H1 (cell line): ENCODE measurements around the gene SEMA4F. TPM values are rescaled to one million over a fixed set of nuclear protein-coding genes. Genes with fewer than 3 reads are reported as not detected.

Source experiments
- CTCF ChIA-PET: fragments of 300-600 bp; sonication (Branson Sonifier 250); formaldehyde crosslinking; loops from one replicate; lab custom pipeline; 2021; ENCODE audit not compliant: partially characterized antibody; lab: Charles Lee
- POLR2A ChIA-PET: fragments of 300-600 bp; sonication (Branson Sonifier 250); formaldehyde crosslinking; loops from one replicate; lab custom pipeline; 2021; ENCODE audit warnings: inconsistent platforms; ENCODE audit not compliant: partially characterized antibody; lab: Charles Lee
- DNase-seq, 2 experiments: peaks; one replicate each; pipeline versions ENCODE4 v3.0.0 to v3.0.0-alpha.2; 2010 to 2022; ENCODE audit warnings: low spot score in 2 of 2, low read depth in 1 of 2, mixed read lengths in 1 of 2
- FAIRE-seq: peaks from 2 replicates; lab custom pipeline; 2011; peaks lifted over from hg19 to GRCh38; lab: Jason Lieb, UNC
- H2AFZ ChIP-seq: 2 replicates; pipeline ENCODE4 v1.8.1; 2012; ENCODE audit warnings: low read length, inconsistent platforms
- H2AK5ac ChIP-seq: 2 replicates; pipeline ENCODE4 v1.6.1; 2013; ENCODE audit warnings: low read depth, low read length
- H2BK120ac ChIP-seq: replicated peaks from 2 replicates; pipeline ENCODE3; 2013; ENCODE audit warnings: low read depth, low read length, inconsistent platforms
- H2BK12ac ChIP-seq: 2 replicates; pipeline ENCODE4 v1.6.1; 2013; ENCODE audit warnings: low read depth, low read length
- H2BK15ac ChIP-seq: 2 replicates; pipeline ENCODE4 v1.6.1; 2013; ENCODE audit warnings: low read length
- H2BK20ac ChIP-seq: 2 replicates; pipeline ENCODE4 v1.6.1; 2013; ENCODE audit warnings: low read length
- H2BK5ac ChIP-seq: 2 replicates; pipeline ENCODE4 v1.6.1; 2013; ENCODE audit warnings: low read depth, low read length
- H3K14ac ChIP-seq: 2 replicates; pipeline ENCODE4 v1.6.1; 2013; ENCODE audit warnings: inconsistent platforms; ENCODE audit not compliant: insufficient read length
- H3K18ac ChIP-seq: 2 replicates; pipeline ENCODE4 v1.6.1; 2013; ENCODE audit warnings: low read length; ENCODE audit errors: extremely low read depth
- H3K23ac ChIP-seq: 2 replicates; pipeline ENCODE4 v1.6.1; 2013; ENCODE audit warnings: inconsistent platforms; ENCODE audit not compliant: insufficient read length
- H3K23me2 ChIP-seq: 2 replicates; pipeline ENCODE4 v1.6.1; 2013; ENCODE audit warnings: low read depth, low read length
- H3K27ac ChIP-seq: 2 replicates; pipeline ENCODE4 v1.6.1; 2011; ENCODE audit warnings: low read depth, low read length, inconsistent platforms
- H3K27me3 ChIP-seq, 4 experiments: replicated peaks in 1 of 4; 1 replicate in 1 of 4; 2 replicates in 3 of 4; pipeline versions ENCODE4 v1.6.1 to v1.8.1; 2011 to 2013; ENCODE audit warnings: low read length in 3 of 4, mild to moderate bottlenecking in 3 of 4, inconsistent platforms in 2 of 4, mixed read lengths in 2 of 4, moderate library complexity in 1 of 4; ENCODE audit not compliant: control insufficient read depth in 3 of 4, insufficient read depth in 3 of 4; ENCODE audit errors: extremely low read depth in 1 of 4
- H3K36me3 ChIP-seq, 4 experiments: 2 replicates each; pipeline versions ENCODE4 v1.6.1 to v1.8.1; 2011 to 2013; ENCODE audit warnings: mild to moderate bottlenecking in 4 of 4, low read length in 3 of 4, moderate library complexity in 2 of 4, control low read depth in 1 of 4, inconsistent platforms in 1 of 4; ENCODE audit not compliant: insufficient read depth in 4 of 4, control insufficient read depth in 2 of 4
- H3K4ac ChIP-seq: replicated peaks from 2 replicates; pipeline ENCODE3; 2013; ENCODE audit warnings: low read length, low read depth, mixed read lengths, inconsistent platforms; ENCODE audit not compliant: insufficient read length
- H3K4me1 ChIP-seq, 4 experiments: replicated peaks in 1 of 4; 1 replicate in 1 of 4; 2 replicates in 3 of 4; pipeline versions ENCODE4 v1.6.1 to v1.8.1; 2011 to 2013; ENCODE audit warnings: low read length in 3 of 4, inconsistent platforms in 2 of 4, mixed read lengths in 1 of 4; ENCODE audit not compliant: insufficient read depth in 4 of 4, control insufficient read depth in 3 of 4
- H3K4me2 ChIP-seq, 2 experiments: 2 replicates each; pipeline versions ENCODE4 v1.6.1 to v1.8.1; 2011 to 2013; ENCODE audit warnings: low read depth in 2 of 2, low read length in 2 of 2, control low read depth in 1 of 2, inconsistent platforms in 1 of 2, mild to moderate bottlenecking in 1 of 2; ENCODE audit not compliant: insufficient read depth in 1 of 2
- H3K4me3 ChIP-seq, 4 experiments: fragments of 200-600, 300-600 bp in 1 of 4; sonication (generic), shearing (Covaris generic), sonication (Bioruptor Twin) in 1 of 4; 2 replicates each; pipeline versions ENCODE4 v1.5.1 to v1.8.1; 2011 to 2016; ENCODE audit warnings: low read length in 4 of 4, low read depth in 3 of 4, control low read depth in 2 of 4, inconsistent platforms in 2 of 4, mild to moderate bottlenecking in 2 of 4, mixed read lengths in 1 of 4, moderate library complexity in 1 of 4; ENCODE audit not compliant: insufficient read depth in 2 of 4; ENCODE audit errors: extremely low read depth in 1 of 4
- H3K56ac ChIP-seq: replicated peaks from 2 replicates; pipeline ENCODE3; 2013; ENCODE audit warnings: low read depth, mild to moderate bottlenecking, mixed read lengths, low read length, inconsistent platforms; ENCODE audit not compliant: insufficient read length
- H3K79me1 ChIP-seq: 2 replicates; pipeline ENCODE4 v1.6.1; 2013; ENCODE audit warnings: low read depth, low read length, control low read depth
- H3K79me2 ChIP-seq, 2 experiments: 2 replicates each; pipeline versions ENCODE4 v1.6.1 to v1.8.1; 2012 to 2013; ENCODE audit warnings: low read length in 2 of 2, mild to moderate bottlenecking in 2 of 2, inconsistent platforms in 1 of 2; ENCODE audit not compliant: insufficient read depth in 2 of 2, control insufficient read depth in 1 of 2
- H3K9ac ChIP-seq, 4 experiments: replicated peaks in 1 of 4; 1 replicate in 1 of 4; 2 replicates in 3 of 4; pipeline versions ENCODE4 v1.6.1 to v1.8.1; 2011 to 2013; ENCODE audit warnings: low read depth in 3 of 4, low read length in 3 of 4, control low read depth in 2 of 4, mild to moderate bottlenecking in 2 of 4, moderate library complexity in 2 of 4, inconsistent platforms in 1 of 4; ENCODE audit errors: extremely low read depth in 1 of 4
- H3K9me3 ChIP-seq, 2 experiments: 2 replicates each; pipeline versions ENCODE4 v1.6.1 to v1.8.1; 2012 to 2013; ENCODE audit warnings: mild to moderate bottlenecking in 2 of 2, moderate library complexity in 2 of 2, control low read depth in 1 of 2, inconsistent platforms in 1 of 2, low read depth in 1 of 2, low read length in 1 of 2, mixed read lengths in 1 of 2; ENCODE audit not compliant: insufficient read depth in 2 of 2
- H4K20me1 ChIP-seq, 2 experiments: replicated peaks in 1 of 2; 2 replicates each; pipeline versions ENCODE3 to v1.8.1; 2011 to 2013; ENCODE audit warnings: inconsistent platforms in 2 of 2, low read length in 2 of 2, mild to moderate bottlenecking in 1 of 2; ENCODE audit not compliant: insufficient read depth in 2 of 2, control insufficient read depth in 1 of 2
- H4K5ac ChIP-seq: 2 replicates; pipeline ENCODE4 v1.6.1; 2013; ENCODE audit warnings: low read length, low read depth, mixed read lengths, inconsistent platforms; ENCODE audit not compliant: insufficient read length
- H4K8ac ChIP-seq: 2 replicates; pipeline ENCODE4 v1.8.0; 2013; ENCODE audit warnings: mild to moderate bottlenecking, moderate library complexity, low read length, inconsistent platforms; ENCODE audit not compliant: insufficient read depth; ENCODE audit errors: extremely low read depth
- H4K91ac ChIP-seq: replicated peaks from 2 replicates; pipeline ENCODE3; 2013; ENCODE audit warnings: low read length, mixed read lengths, inconsistent platforms; ENCODE audit not compliant: insufficient read length
- HDAC6 ChIP-seq: IDR thresholded peaks from one replicate; pipeline ENCODE4 v1.7.1; 2012; ENCODE audit warnings: low read depth, mild to moderate bottlenecking, inconsistent platforms, low read length, moderate library complexity
- KDM1A ChIP-seq: fragments of 200-600, 300-600 bp; sonication (generic); IDR thresholded peaks from 2 replicates; pipeline ENCODE4 v1.7.1; 2016; ENCODE audit warnings: mild to moderate bottlenecking, low read length, borderline replicate concordance
- SIN3A ChIP-seq, 2 experiments: IDR thresholded peaks in 1 of 2; conservative IDR thresholded peaks in 1 of 2; 2 replicates each; pipeline ENCODE4 v1.6.1; 2011 to 2012; ENCODE audit warnings: low read length in 2 of 2, improper control_type of control experiment in 1 of 2, low read depth in 1 of 2, mild to moderate bottlenecking in 1 of 2
- WGBS, 2 experiments: shearing (Covaris generic) in 1 of 2; methylation state at CpG; one replicate each; pipeline versions ENCODE4 v1.1.6 to v1.1.7; 2013 to 2015; ENCODE audit warnings: low lambda C conversion rate in 2 of 2, mixed read lengths in 2 of 2, inconsistent platforms in 1 of 2, low coverage in 1 of 2, missing lambda C conversion rate in 1 of 2; ENCODE audit not compliant: insufficient replicate concordance in 2 of 2, insufficient coverage in 1 of 2, insufficient read length in 1 of 2; ENCODE audit errors: extremely low coverage in 1 of 2, missing lambda C conversion rate in 1 of 2; 5-methylcytosine and 5-hydroxymethylcytosine counted together
- polyA plus RNA-seq, 7 experiments: library from polyadenylated mRNA; depleted of rRNA in 3 of 7; stranded (reverse) in 5 of 7; unstranded in 2 of 7; fragments of >200 nt in 5 of 7; fragments of 200-250 nt in 2 of 7; gene quantifications; 1 replicate in 5 of 7; 2 replicates in 1 of 7; 4 replicates in 1 of 7; pipeline versions ENCODE4 v1.2.1 to v1.2.3, GENCODE V29; 2011 to 2013; ENCODE audit warnings: missing spikeins in 2 of 7, mixed read lengths in 2 of 7
- total RNA-seq: library from RNA; stranded (reverse); fragmentation: NEBNext Ultra II Directional; extraction: Animal tissue kit (Norgen Biotek cat#: 25700); gene quantifications from 2 replicates; pipeline ENCODE4 v1.2.1, GENCODE V29; 2021

The SEMA4F gene
- total and polyA plus RNA-seq, 2 of the 8 experiments (the other 6 are each of a cell fraction or from before 2014, with no cell fraction given): 3.3 to 3.4 TPM

GRCh38 chr2:74689671-74690070, 35.6 kb downstream of the SEMA4F start:
- Histone ChIP-seq H3K4me3 (no peak overlapping the region), H3K18ac (no peak overlapping the region), H2BK120ac (no peak overlapping the region), H4K8ac (no peak overlapping the region), H3K14ac (no peak overlapping the region), H3K56ac (no peak overlapping the region), H3K9ac (no peak overlapping the region), H2AK5ac (no peak overlapping the region), H3K36me3 (no peaks in the 10 kb centered on the region), H2BK5ac (no peak overlapping the region), H2AFZ (no peak overlapping the region), H3K79me2 (no peaks in the 10 kb centered on the region), H3K79me1 (no peaks in the 10 kb centered on the region), H2BK12ac (no peak overlapping the region), H3K23me2 (no peaks in the 10 kb centered on the region), H3K4me1 (no peaks in the 10 kb centered on the region), H3K4ac (no peak overlapping the region), H2BK15ac (no peak overlapping the region), H3K27me3 (no peaks in the 10 kb centered on the region), H2BK20ac (no peak overlapping the region), H3K23ac (no peak overlapping the region), H4K20me1 (no peaks in the 10 kb centered on the region), H4K91ac (no peak overlapping the region), H3K4me2 (no peak overlapping the region), H4K5ac (no peak overlapping the region), H3K27ac (no peak overlapping the region), H3K9me3 (no peaks in the 10 kb centered on the region)
- TF ChIP-seq SIN3A (conservative IDR thresholded peaks at IDR 0.05 in 1 of 2, IDR thresholded peaks at IDR 0.05 in 1 of 2; ENCODE audit: low read depth in 1 of 2, low read length in 2 of 2) (no peak), KDM1A (no peak), HDAC6 (no peak)
- DNase-seq (no peak), FAIRE-seq (no peak)
- WGBS, 2 experiments: 84% methylated on average over 3 of the region's 3 CpGs; no CpG with 5 or more reads in 1 of the 2 experiments
- CTCF ChIA-PET: interaction anchor here (0.8 to 3.4 kb wide), 8 partner anchors 9 to 189 kb away, joined by 3 to 38 read pairs (median 4); no protein-coding TSS in a partner anchor
- POLR2A ChIA-PET: no interaction called here
